ENCODE measurements around the gene SLC26A4. TPM values are rescaled to one million over a fixed set of nuclear protein-coding genes. Genes with fewer than 3 reads are reported as not detected.

SLC26A4 gene
- total and polyA plus RNA-seq, 9 of the 15 experiments (the other 6 are each of a cell fraction or from before 2014, with no cell fraction given): 0.09 to 1.2 (median 0.33) TPM

DNA sequence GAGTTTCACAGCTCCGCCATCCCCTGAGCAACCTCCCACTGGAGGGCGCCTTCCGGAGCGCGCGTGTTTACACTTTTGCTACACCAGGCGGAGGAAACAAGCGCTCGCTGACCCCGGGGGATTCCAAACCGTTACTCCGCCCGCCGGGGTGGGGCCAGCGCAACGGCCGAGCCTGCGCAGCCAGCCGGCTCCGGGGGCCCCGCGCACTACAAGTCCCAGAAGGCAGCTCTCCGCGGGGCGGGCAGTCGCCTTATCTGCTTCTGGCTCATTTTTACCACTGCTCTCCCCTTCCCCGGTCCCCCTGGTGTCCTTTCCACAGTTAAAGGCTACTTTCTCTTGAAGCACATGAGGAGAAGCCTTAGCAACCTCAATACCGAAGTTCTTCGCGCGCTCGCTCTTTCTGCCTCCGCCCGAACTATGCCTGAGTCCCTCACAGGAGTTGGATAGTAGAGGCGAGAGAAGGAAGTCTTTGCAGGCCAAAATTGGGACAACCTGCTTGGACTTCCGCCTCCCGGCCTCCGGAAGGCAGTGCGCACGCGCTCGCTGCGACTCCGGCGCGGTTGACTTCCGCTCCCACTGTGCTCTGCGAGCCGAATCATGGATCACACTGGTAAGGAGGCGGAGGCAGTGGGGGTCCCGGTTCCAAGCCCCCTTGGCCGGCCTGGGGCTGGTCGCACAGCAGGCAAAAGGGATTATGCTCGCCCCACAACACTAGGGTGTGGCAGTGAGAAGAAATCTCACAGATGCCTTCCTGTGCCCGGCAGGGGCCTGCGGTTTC is 83.1 kb downstream of the SLC26A4 start, which contains the start of gene CBLL1 (continued):
- TF ChIP-seq, protein P1, sequence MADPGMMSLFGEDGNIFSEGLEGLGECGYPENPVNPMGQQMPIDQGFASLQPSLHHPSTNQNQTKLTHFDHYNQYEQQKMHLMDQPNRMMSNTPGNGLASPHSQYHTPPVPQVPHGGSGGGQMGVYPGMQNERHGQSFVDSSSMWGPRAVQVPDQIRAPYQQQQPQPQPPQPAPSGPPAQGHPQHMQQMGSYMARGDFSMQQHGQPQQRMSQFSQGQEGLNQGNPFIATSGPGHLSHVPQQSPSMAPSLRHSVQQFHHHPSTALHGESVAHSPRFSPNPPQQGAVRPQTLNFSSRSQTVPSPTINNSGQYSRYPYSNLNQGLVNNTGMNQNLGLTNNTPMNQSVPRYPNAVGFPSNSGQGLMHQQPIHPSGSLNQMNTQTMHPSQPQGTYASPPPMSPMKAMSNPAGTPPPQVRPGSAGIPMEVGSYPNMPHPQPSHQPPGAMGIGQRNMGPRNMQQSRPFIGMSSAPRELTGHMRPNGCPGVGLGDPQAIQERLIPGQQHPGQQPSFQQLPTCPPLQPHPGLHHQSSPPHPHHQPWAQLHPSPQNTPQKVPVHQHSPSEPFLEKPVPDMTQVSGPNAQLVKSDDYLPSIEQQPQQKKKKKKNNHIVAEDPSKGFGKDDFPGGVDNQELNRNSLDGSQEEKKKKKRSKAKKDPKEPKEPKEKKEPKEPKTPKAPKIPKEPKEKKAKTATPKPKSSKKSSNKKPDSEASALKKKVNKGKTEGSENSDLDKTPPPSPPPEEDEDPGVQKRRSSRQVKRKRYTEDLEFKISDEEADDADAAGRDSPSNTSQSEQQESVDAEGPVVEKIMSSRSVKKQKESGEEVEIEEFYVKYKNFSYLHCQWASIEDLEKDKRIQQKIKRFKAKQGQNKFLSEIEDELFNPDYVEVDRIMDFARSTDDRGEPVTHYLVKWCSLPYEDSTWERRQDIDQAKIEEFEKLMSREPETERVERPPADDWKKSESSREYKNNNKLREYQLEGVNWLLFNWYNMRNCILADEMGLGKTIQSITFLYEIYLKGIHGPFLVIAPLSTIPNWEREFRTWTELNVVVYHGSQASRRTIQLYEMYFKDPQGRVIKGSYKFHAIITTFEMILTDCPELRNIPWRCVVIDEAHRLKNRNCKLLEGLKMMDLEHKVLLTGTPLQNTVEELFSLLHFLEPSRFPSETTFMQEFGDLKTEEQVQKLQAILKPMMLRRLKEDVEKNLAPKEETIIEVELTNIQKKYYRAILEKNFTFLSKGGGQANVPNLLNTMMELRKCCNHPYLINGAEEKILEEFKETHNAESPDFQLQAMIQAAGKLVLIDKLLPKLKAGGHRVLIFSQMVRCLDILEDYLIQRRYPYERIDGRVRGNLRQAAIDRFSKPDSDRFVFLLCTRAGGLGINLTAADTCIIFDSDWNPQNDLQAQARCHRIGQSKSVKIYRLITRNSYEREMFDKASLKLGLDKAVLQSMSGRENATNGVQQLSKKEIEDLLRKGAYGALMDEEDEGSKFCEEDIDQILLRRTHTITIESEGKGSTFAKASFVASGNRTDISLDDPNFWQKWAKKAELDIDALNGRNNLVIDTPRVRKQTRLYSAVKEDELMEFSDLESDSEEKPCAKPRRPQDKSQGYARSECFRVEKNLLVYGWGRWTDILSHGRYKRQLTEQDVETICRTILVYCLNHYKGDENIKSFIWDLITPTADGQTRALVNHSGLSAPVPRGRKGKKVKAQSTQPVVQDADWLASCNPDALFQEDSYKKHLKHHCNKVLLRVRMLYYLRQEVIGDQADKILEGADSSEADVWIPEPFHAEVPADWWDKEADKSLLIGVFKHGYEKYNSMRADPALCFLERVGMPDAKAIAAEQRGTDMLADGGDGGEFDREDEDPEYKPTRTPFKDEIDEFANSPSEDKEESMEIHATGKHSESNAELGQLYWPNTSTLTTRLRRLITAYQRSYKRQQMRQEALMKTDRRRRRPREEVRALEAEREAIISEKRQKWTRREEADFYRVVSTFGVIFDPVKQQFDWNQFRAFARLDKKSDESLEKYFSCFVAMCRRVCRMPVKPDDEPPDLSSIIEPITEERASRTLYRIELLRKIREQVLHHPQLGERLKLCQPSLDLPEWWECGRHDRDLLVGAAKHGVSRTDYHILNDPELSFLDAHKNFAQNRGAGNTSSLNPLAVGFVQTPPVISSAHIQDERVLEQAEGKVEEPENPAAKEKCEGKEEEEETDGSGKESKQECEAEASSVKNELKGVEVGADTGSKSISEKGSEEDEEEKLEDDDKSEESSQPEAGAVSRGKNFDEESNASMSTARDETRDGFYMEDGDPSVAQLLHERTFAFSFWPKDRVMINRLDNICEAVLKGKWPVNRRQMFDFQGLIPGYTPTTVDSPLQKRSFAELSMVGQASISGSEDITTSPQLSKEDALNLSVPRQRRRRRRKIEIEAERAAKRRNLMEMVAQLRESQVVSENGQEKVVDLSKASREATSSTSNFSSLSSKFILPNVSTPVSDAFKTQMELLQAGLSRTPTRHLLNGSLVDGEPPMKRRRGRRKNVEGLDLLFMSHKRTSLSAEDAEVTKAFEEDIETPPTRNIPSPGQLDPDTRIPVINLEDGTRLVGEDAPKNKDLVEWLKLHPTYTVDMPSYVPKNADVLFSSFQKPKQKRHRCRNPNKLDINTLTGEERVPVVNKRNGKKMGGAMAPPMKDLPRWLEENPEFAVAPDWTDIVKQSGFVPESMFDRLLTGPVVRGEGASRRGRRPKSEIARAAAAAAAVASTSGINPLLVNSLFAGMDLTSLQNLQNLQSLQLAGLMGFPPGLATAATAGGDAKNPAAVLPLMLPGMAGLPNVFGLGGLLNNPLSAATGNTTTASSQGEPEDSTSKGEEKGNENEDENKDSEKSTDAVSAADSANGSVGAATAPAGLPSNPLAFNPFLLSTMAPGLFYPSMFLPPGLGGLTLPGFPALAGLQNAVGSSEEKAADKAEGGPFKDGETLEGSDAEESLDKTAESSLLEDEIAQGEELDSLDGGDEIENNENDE (IDR thresholded peaks at IDR 0.05; ENCODE audit: low read depth, low read length): no peak
- TF ChIP-seq, protein P2, sequence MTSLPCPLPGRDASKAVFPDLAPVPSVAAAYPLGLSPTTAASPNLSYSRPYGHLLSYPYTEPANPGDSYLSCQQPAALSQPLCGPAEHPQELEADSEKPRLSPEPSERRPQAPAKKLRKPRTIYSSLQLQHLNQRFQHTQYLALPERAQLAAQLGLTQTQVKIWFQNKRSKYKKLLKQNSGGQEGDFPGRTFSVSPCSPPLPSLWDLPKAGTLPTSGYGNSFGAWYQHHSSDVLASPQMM (CRISPR knock-in tag; IDR thresholded peaks at IDR 0.05): no peak
- TF ChIP-seq TEAD2 (tag; IDR thresholded peaks at IDR 0.05) (no peak), ZNF324 (CRISPR knock-in tag; IDR thresholded peaks at IDR 0.05) (no peak), TBP (optimal IDR thresholded peaks at IDR 0.05; ENCODE audit: low read depth, low read length) (peak; percentile 73), PRMT5 (CRISPR knock-in tag; IDR thresholded peaks at IDR 0.05) (no peak), ETV5 (CRISPR knock-in tag; IDR thresholded peaks at IDR 0.05; ENCODE audit: low read depth) (peak; percentile 44)
- TF ChIP-seq, protein P3, sequence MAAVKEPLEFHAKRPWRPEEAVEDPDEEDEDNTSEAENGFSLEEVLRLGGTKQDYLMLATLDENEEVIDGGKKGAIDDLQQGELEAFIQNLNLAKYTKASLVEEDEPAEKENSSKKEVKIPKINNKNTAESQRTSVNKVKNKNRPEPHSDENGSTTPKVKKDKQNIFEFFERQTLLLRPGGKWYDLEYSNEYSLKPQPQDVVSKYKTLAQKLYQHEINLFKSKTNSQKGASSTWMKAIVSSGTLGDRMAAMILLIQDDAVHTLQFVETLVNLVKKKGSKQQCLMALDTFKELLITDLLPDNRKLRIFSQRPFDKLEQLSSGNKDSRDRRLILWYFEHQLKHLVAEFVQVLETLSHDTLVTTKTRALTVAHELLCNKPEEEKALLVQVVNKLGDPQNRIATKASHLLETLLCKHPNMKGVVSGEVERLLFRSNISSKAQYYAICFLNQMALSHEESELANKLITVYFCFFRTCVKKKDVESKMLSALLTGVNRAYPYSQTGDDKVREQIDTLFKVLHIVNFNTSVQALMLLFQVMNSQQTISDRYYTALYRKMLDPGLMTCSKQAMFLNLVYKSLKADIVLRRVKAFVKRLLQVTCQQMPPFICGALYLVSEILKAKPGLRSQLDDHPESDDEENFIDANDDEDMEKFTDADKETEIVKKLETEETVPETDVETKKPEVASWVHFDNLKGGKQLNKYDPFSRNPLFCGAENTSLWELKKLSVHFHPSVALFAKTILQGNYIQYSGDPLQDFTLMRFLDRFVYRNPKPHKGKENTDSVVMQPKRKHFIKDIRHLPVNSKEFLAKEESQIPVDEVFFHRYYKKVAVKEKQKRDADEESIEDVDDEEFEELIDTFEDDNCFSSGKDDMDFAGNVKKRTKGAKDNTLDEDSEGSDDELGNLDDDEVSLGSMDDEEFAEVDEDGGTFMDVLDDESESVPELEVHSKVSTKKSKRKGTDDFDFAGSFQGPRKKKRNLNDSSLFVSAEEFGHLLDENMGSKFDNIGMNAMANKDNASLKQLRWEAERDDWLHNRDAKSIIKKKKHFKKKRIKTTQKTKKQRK (IDR thresholded peaks at IDR 0.05; ENCODE audit: borderline replicate concordance, low read depth, low read length): no peak
